HG02763 (cell line): Measurements from ENCODE around the gene LRRN4CL.
"Not testable (repeated sequence)": the region's sequence is repeated elsewhere in the genome, so short reads cannot be mapped to it uniquely, and the experiment has no call there.

Experiments
- ATAC-seq: cut with Tn5 transposase; IDR thresholded peaks from one replicate; pipeline ENCODE4 v1.9.1; 2021; ENCODE audit warnings: mild to moderate bottlenecking, moderate library complexity; ENCODE audit not compliant: unreplicated experiment

Gene LRRN4CL

GRCh38 chr11:62677156-62677555 is 12.2 kb downstream of the LRRN4CL start:
- ATAC-seq = no peak

GRCh38 chr11:62676698-62677097 is 12.6 kb downstream of the LRRN4CL start:
- ATAC-seq = no peak

- not testable (repeated sequence) for ATAC-seq
Measured at GRCh38 chr11:62675415-62675814, 13.9 kb downstream of the LRRN4CL start.

DNA sequence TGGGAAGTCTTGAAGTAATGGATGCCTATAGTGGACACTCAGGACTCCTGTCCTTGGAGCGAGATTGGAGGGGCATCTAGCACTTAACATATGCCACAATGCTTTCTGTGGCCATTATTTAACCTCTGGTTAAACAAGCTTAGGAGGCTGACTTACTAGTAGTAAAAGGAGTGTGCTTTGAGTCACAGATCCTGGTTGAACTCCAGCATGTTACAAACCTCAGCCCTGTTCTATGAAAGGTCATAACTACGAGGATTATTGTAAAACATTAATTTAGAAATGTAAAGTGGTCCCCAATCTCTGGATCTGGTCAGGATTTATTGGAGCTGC is 16.2 kb downstream of the LRRN4CL start:
- no peak for ATAC-seq

DNA sequence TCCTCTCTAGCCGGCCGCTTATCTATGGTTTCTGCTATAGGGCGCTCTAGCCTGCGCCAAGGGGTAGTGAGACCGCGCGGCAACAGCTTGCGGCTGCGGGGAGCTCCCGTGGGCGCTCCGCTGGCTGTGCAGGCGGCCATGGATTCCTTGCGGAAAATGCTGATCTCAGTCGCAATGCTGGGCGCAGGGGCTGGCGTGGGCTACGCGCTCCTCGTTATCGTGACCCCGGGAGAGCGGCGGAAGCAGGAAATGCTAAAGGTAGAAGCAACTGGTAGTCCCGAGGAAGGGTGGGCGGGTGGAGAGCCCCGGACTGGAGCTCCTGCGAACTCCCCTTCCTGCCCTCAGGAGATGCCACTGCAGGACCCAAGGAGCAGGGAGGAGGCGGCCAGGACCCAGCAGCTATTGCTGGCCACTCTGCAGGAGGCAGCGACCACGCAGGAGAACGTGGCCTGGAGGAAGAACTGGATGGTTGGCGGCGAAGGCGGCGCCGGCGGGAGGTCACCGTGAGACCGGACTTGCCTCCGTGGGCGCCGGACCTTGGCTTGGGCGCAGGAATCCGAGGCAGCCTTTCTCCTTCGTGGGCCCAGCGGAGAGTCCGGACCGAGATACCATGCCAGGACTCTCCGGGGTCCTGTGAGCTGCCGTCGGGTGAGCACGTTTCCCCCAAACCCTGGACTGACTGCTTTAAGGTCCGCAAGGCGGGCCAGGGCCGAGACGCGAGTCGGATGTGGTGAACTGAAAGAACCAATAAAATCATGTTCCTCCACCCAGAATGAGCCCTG is 17.5 kb downstream of the LRRN4CL start, which contains the start of the genes LBHD1 and UQCC3:
LBHD1 (minus strand) TSS at position 660 of the 782 bp plus-strand sequence. CDS start 2,236 bp downstream, outside the sequence.
UQCC3 (plus strand) TSS at position 66 of the 782 bp plus-strand sequence; CDS start at position 139, 73 bp downstream.
- ATAC-seq = peak; percentile 52

GRCh38 chr11:62671236-62671607 is 18.1 kb downstream of the LRRN4CL start:
- ATAC-seq = no peak

GRCh38 chr11:62669420-62670161 is 19.7 kb downstream of the LRRN4CL start:
- ATAC-seq = no peak

DNA sequence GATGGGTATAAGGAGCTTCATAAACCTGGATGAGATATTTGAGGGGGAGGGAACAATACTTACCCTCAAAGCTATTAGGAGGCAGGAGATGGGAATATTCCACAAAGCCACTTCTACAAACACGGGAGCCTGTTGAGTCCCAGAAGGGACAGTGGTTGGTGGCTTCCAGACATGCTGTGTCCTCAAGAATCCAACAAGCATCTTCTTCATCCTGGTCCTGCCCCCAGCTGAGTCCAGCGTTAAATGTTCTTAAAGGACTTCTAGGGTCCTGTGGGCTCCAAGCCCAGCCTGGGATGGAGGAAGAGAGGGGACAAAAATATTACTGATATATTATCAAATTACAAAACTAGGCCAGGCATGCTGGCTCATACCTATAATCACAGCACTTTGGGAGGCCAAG is 21.9 kb downstream of the LRRN4CL start:
- no peak for ATAC-seq

GRCh38 chr11:62666259-62666926 is 22.9 kb downstream of the LRRN4CL start:
- ATAC-seq = no peak

GRCh38 chr11:62665599-62666258 is 23.6 kb downstream of the LRRN4CL start:
- peak; percentile 18 for ATAC-seq

DNA sequence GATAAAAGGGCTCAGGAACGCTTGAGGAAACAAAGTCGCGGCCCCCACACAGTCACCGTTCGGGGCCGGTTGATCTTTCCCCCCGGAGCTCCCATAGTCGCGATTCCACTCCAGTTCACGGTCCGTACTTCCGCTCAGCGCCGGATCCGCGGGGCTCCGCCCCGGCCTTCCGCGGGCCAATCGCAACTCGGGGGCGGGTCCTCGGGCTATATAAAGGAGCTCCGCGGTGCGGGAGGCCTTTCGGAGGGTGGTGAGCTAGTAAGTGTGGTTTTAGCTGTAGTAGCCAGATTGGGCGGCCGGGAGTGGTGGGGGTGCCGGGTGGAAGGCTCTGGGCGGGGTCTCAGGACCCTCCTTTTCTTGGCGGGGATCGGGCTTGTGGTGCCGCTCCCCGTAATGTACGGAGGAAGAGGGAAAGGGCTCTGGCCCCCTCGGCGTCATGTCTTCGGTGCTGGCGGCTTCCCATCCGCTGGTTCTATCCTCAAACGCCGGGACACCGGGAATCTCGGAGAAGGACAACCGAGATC is 24.2 kb downstream of the LRRN4CL start, which contains the start of the genes C11orf98 and CSKMT:
C11orf98 (minus strand) TSS at position 136 of the 524 bp plus-strand sequence; CDS start at position 95, 41 bp downstream.
CSKMT (plus strand) TSS at position 238 of the 524 bp plus-strand sequence. CDS start 568 bp downstream, outside the sequence.
- ATAC-seq = peak; percentile 88

DNA sequence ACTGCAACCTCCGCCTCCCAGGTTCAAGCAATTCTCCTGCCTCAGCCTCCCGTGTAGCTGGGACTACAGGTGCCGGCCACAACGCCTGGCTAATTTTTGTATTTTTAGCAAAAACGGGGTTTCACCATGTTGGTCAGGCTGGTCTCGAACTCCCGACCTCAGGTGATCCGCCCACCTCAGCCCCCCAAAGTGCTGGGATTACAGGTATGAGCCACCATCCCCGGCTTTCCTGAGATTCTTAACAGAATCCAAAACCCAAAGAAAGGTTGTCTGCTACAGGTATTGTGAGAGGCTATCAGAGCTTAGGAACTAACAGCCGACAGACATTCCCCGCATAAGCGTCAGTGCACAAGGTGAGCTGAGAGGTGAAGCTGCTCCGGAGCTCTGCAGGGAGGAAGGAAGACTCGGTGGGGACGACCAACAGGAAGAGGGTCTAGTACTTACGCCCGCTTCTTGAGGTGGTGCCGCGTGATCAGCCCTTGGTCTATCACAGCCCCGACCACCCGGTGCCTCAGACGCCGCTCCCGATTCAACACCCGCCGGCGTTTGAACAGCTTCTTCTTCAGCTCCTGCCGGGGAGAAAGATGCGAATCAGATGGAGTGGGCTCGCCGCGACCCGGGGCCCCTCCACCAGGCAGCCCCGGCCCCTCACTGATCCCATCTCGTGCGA is 24.8 kb downstream of the LRRN4CL start:
- ATAC-seq = peak; percentile 19

DNA sequence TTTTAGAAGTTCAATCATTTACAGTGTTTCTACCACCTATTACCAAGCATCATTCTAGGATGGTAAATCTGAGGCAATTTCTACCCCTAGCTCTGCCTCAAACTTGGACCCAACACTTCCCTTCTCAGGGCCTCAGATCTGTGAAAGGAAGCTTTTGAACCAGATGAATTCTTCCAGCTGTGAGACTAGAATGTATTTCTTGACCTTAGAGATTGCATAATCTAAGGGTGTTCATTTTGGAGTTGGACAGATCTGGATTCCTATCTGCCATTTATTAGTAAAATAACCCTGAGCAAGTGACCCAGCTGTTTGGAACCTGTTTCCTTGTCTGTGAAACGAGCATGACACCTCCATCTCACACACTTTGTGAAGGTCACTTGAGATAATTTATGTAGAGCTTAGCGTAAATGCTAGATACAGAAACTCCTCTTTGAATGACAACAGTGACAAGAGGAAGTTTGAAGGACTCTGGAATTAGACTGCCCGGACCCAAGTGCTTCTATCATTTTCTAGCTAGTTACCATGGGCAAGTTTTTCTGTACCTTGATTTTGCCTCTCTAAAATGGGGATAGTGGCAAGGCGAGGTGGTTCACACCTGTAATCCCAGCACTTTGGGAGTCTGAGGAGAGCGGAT is 32.4 kb downstream of the LRRN4CL start:
- ATAC-seq = no peak

DNA sequence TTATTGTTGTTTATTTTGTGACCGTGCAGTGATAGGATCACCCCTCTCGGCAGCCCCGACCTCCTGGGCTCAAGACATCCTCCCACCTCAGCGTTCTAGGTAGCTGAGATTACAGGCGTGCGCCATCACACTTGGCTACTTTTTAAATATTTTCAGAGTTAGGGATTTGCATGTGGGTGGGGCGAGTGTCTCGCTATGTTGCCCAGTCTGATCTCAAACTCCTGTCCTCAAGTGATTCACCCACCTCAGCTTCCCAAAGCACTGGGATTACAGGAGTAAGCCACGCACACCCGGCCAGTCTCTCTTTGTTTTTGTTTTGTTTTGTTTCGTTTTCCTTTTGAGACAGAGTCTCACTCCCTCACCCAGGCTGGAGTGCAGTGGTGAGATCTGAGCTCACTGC is 35.0 kb downstream of the LRRN4CL start:
- ATAC-seq = no peak

GRCh38 chr11:62652161-62653006 is 36.9 kb downstream of the LRRN4CL start:
- ATAC-seq = no peak

GRCh38 chr11:62650283-62650682 is 39.0 kb downstream of the LRRN4CL start:
- not testable (repeated sequence) for ATAC-seq

GRCh38 chr11:62649486-62649885 is 39.8 kb downstream of the LRRN4CL start:
- ATAC-seq = no peak

GRCh38 chr11:62648967-62649364 is 40.4 kb downstream of the LRRN4CL start:
- ATAC-seq = no peak
